Gastroesophageal sphincter (tissue), 4 donors: ENCODE measurements around the gene JSRP1. TPM values are rescaled to one million over a fixed set of nuclear protein-coding genes. Genes with fewer than 3 reads are reported as not detected.

Experiments used
- ATAC-seq: fragments of 150-250 bp; one replicate; pipeline ENCODE4 v1.9.1; 2016; ENCODE audit warnings: mild to moderate bottlenecking, moderate library complexity
- H3K27ac ChIP-seq, 4 donors: fragments of 200-600 bp; sonication (generic) in 3 of 4; 1 replicate in 3 of 4; 2 replicates in 1 of 4; pipeline ENCODE4 v1.5.1; 2016 to 2019
- H3K27me3 ChIP-seq: fragments of 200-600 bp; sonication (generic); one replicate; pipeline ENCODE4 v1.5.1; 2019
- H3K36me3 ChIP-seq, 2 donors: fragments of 200-600 bp; sonication (generic); one replicate each; pipeline ENCODE4 v1.5.1; 2019; ENCODE audit warnings: control low read depth in 1 of 2
- H3K4me1 ChIP-seq, 3 donors: fragments of 200-600 bp; sonication (generic); 1 replicate in 2 of 3; 2 replicates in 1 of 3; pipeline ENCODE4 v1.5.1; 2016 to 2019; ENCODE audit warnings: control low read depth in 2 of 3
- H3K4me3 ChIP-seq, 2 donors: fragments of 200-600 bp; sonication (generic); one replicate each; pipeline ENCODE4 v1.5.1; 2019; ENCODE audit warnings: mild to moderate bottlenecking in 1 of 2, moderate library complexity in 1 of 2
- H3K9me3 ChIP-seq, 3 donors: fragments of 200-600 bp; sonication (generic); one replicate each; pipeline ENCODE4 v1.5.1; 2017 to 2019; ENCODE audit warnings: control low read depth in 2 of 3
- CTCF ChIP-seq, 4 experiments: fragments of 200-600 bp in 2 of 4; fragments of 450-650 bp in 2 of 4; sonication (generic) in 1 of 4; IDR thresholded peaks; one replicate each; pipeline ENCODE4 v1.5.1; 2017 to 2019; ENCODE audit warnings: antibody characterized with exemption in 4 of 4, mild to moderate bottlenecking in 2 of 4, moderate library complexity in 2 of 4
- EP300 ChIP-seq: sonication (generic); formaldehyde crosslinking; IDR thresholded peaks from one replicate; pipeline ENCODE4 v1.6.1; 2017; ENCODE audit warnings: antibody characterized with exemption, mild to moderate bottlenecking
- POLR2A ChIP-seq, 2 donors: fragments of 450-650 bp; IDR thresholded peaks; one replicate each; pipeline ENCODE4 v1.6.1; 2017; ENCODE audit warnings: antibody characterized with exemption in 2 of 2, mild to moderate bottlenecking in 2 of 2, moderate library complexity in 1 of 2
- POLR2AphosphoS5 ChIP-seq: sonication (generic); formaldehyde crosslinking; IDR thresholded peaks from one replicate; pipeline ENCODE4 v1.6.1; 2017; ENCODE audit warnings: antibody characterized with exemption
- WGBS, 2 donors: methylation state at CpG; one replicate each; pipeline ENCODE4 v1.1.5; 2018; ENCODE audit warnings: low coverage in 1 of 2; 5-methylcytosine and 5-hydroxymethylcytosine counted together
- total RNA-seq, 4 donors: library from RNA; depleted of rRNA; stranded (reverse); fragments of >200 nt; gene quantifications; one replicate each; pipeline ENCODE4 v1.1.0, GENCODE V29; 2016

JSRP1 gene
- total RNA-seq, 4 donors from 2014 or later, result 0.37 TPM; not detected in 3

- Histone ChIP-seq H3K36me3 (peaks cover 0 to 99% of the 10 kb centered on the region in 2 donors), H3K27me3 (no peaks in the 10 kb centered on the region), H3K27ac (no peak overlapping the region), H3K4me3 (no peak overlapping the region), H3K9me3 (no peaks in the 10 kb centered on the region), H3K4me1 (peaks cover 0 to 11% (median 0%) of the 10 kb centered on the region in 3 donors)
- TF ChIP-seq POLR2AphosphoS5, result no peak
- ATAC-seq, result no peak
- no CpG with 5 or more reads among the region's 22 CpGs for WGBS, 2 donors
These were observed 38.6 kb downstream of the JSRP1 start for GRCh38 chr19:2217591-2217990.

- Histone ChIP-seq H3K9me3 (no peaks in the 10 kb centered on the region), H3K27ac (no peak overlapping the region), H3K27me3 (no peaks in the 10 kb centered on the region), H3K4me3 (no peak overlapping the region), H3K4me1 (peaks cover 0 to 7% (median 0%) of the 10 kb centered on the region in 3 donors), H3K36me3 (peaks cover 0 to 99% of the 10 kb centered on the region in 2 donors)
- TF ChIP-seq POLR2AphosphoS5, result no peak
- TF ChIP-seq POLR2A (IDR thresholded peaks at IDR 0.05), result peak in 1 of 2 donors; percentile 3
- WGBS, 2 donors, result no CpG with 5 or more reads among the region's 43 CpGs
- no peak for ATAC-seq
These were observed 39.6 kb downstream of the JSRP1 start for GRCh38 chr19:2216361-2217225.

GRCh38 chr19:2215281-2215751, 40.9 kb downstream of the JSRP1 start:
- WGBS, 2 donors, result 69 to 90% methylated on average over 5 to 10 of the region's 31 CpGs
- no peak overlapping the region for H3K4me3 ChIP-seq
- H3K27ac ChIP-seq, result no peak overlapping the region
- no peak for TF ChIP-seq CTCF (IDR thresholded peaks at IDR 0.05)
- TF ChIP-seq EP300, result no peak
- TF ChIP-seq POLR2AphosphoS5, result no peak
- H3K36me3 ChIP-seq, result peaks cover 0 to 100% of the 10 kb centered on the region in 2 donors
- ATAC-seq, result no peak
- no peaks in the 10 kb centered on the region for H3K4me1 ChIP-seq
- H3K9me3 ChIP-seq, result no peaks in the 10 kb centered on the region
- no peaks in the 10 kb centered on the region for H3K27me3 ChIP-seq

GRCh38 chr19:2214251-2214650, 42.0 kb downstream of the JSRP1 start:
- 89 to 90% methylated on average over 3 to 5 of the region's 17 CpGs for WGBS, 2 donors
- no peak for ATAC-seq

GRCh38 chr19:2213799-2214198, 42.4 kb downstream of the JSRP1 start:
- Histone ChIP-seq H3K4me3 (no peak overlapping the region), H3K27ac (no peak overlapping the region), H3K36me3 (peaks cover 0 to 100% of the 10 kb centered on the region in 2 donors), H3K4me1 (peaks cover 0 to 4% (median 0%) of the 10 kb centered on the region in 3 donors), H3K9me3 (no peaks in the 10 kb centered on the region), H3K27me3 (no peaks in the 10 kb centered on the region)
- no CpG with 5 or more reads among the region's 26 CpGs for WGBS, 2 donors
- TF ChIP-seq CTCF (IDR thresholded peaks at IDR 0.05), result no peak
- no peak for TF ChIP-seq EP300
- TF ChIP-seq POLR2A (IDR thresholded peaks at IDR 0.05), result no peak
- TF ChIP-seq POLR2AphosphoS5, result no peak
- no peak for ATAC-seq

More at GRCh38 chr19:2214251-2214650, 42.0 kb downstream of the JSRP1 start:
- Histone ChIP-seq H3K4me1 (no peaks in the 10 kb centered on the region), H3K27me3 (no peaks in the 10 kb centered on the region), H3K27ac (no peak overlapping the region), H3K9me3 (no peaks in the 10 kb centered on the region), H3K36me3 (peaks cover 0 to 100% of the 10 kb centered on the region in 2 donors), H3K4me3 (no peak overlapping the region)
- no peak for TF ChIP-seq POLR2A (IDR thresholded peaks at IDR 0.05)
- TF ChIP-seq CTCF (IDR thresholded peaks at IDR 0.05), result no peak
- TF ChIP-seq EP300, result no peak
- TF ChIP-seq POLR2AphosphoS5, result no peak
